Calu3 (cell line): Measurements from ENCODE around the gene ETF1. TPM values are rescaled to one million over a fixed set of nuclear protein-coding genes. Genes with fewer than 3 reads are reported as not detected.

Source experiments
- BruUV-seq: library from RNA; stranded (reverse); fragments of 400-500 nt; replicated peaks from 2 replicates; lab custom pipeline; 2021; lab: Mats Ljungman, UMichigan
- CTCF ChIA-PET: fragments of 300-600 bp; sonication (Branson Sonifier 250); formaldehyde crosslinking; loops from one replicate; lab custom pipeline; 2022; ENCODE audit warnings: antibody characterized with exemption; lab: Charles Lee
- DNase-seq: peaks from one replicate; pipeline ENCODE4 v3.0.0; 2022
- H3K27ac Mint-ChIP-seq: one replicate; pipeline ENCODE4 v1.8.0; 2022; ENCODE audit warnings: mixed read lengths; ENCODE audit not compliant: unreplicated experiment
- H3K27me3 Mint-ChIP-seq: one replicate; pipeline ENCODE4 v1.8.0; 2022; ENCODE audit warnings: mixed read lengths; ENCODE audit not compliant: unreplicated experiment
- H3K36me3 Mint-ChIP-seq: one replicate; pipeline ENCODE4 v1.8.0; 2022; ENCODE audit warnings: mild to moderate bottlenecking, moderate library complexity, mixed read lengths; ENCODE audit not compliant: insufficient read depth, unreplicated experiment
- H3K4me1 Mint-ChIP-seq: one replicate; pipeline ENCODE4 v1.8.0; 2022; ENCODE audit warnings: mild to moderate bottlenecking, low read depth, mixed read lengths; ENCODE audit not compliant: unreplicated experiment
- H3K4me3 Mint-ChIP-seq: one replicate; pipeline ENCODE4 v1.8.0; 2022; ENCODE audit warnings: mild to moderate bottlenecking, low read depth, moderate library complexity, mixed read lengths; ENCODE audit not compliant: unreplicated experiment
- H3K9me3 Mint-ChIP-seq: one replicate; pipeline ENCODE4 v1.8.0; 2022; ENCODE audit warnings: low read depth, mixed read lengths; ENCODE audit not compliant: unreplicated experiment
- intact Hi-C: fragments of 100-400 bp; cut with micrococcal nuclease; formaldehyde crosslinking; loops from one replicate; pipeline ENCODE4 v1.10.0; 2022; ENCODE audit not compliant: unreplicated experiment
- total RNA-seq: library from RNA; stranded (reverse); gene quantifications from 2 replicates; pipeline ENCODE4 v1.2.3, GENCODE V29; 2022
- TF ChIP-seq, protein P1 (sequence below): fragments of 200-600 bp; IDR thresholded peaks from one replicate; pipeline ENCODE4 v1.8.0; 2022; ENCODE audit warnings: antibody characterized with exemption; ENCODE audit not compliant: unreplicated experiment

ETF1 gene
- total RNA-seq, 1 experiment from 2014 or later: 164 TPM

DNA sequence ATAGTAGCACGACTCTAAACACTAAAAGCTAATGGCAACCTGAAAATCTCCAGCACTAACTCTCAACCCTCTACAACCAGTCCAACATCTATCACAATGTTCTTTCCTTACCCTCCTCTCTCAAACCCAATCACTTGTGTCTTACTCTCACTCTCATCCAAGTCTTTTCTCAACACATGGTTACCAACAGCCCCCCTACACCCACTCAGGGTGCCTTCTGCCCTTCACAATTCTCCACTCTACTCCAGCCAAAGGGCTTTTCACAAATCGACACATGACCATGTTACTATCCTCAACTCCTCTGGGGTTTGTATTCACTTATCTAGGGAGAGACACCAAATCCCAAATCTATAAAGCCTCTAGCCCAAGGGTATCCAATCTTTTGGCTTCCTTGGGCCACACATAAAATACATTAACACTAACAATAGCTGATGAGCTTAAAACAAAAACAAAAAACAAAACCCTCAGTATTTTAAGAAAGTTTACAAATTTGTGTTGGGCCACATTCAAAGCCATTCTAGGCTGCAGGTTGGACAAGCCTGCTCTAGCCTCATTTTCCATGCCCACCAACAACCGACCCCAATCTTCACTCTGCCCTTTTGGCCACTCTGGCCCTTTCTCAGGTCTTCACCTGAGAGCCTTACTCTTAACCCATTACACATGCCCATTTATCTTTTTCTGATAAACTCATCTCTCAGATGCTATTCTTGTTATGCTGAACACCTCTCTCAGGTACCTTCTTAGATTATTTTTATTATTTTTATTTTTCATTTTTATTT is 20.5 kb upstream of the ETF1 start:
- DNase-seq: no peak
- Mint-ChIP-seq H3K27me3 (no peaks in the 10 kb centered on the region), H3K36me3 (peaks cover 88% of the 10 kb centered on the region), H3K4me1 (peaks cover 30% of the 10 kb centered on the region), H3K4me3 (no peak overlapping the region), H3K27ac (no peak overlapping the region), H3K9me3 (no peaks in the 10 kb centered on the region)
- BruUV-seq: no TSS peak
- CTCF ChIA-PET: no interaction called here
- intact Hi-C loops: no loop called here
- TF ChIP-seq, protein P1, sequence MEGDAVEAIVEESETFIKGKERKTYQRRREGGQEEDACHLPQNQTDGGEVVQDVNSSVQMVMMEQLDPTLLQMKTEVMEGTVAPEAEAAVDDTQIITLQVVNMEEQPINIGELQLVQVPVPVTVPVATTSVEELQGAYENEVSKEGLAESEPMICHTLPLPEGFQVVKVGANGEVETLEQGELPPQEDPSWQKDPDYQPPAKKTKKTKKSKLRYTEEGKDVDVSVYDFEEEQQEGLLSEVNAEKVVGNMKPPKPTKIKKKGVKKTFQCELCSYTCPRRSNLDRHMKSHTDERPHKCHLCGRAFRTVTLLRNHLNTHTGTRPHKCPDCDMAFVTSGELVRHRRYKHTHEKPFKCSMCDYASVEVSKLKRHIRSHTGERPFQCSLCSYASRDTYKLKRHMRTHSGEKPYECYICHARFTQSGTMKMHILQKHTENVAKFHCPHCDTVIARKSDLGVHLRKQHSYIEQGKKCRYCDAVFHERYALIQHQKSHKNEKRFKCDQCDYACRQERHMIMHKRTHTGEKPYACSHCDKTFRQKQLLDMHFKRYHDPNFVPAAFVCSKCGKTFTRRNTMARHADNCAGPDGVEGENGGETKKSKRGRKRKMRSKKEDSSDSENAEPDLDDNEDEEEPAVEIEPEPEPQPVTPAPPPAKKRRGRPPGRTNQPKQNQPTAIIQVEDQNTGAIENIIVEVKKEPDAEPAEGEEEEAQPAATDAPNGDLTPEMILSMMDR: no peak

DNA sequence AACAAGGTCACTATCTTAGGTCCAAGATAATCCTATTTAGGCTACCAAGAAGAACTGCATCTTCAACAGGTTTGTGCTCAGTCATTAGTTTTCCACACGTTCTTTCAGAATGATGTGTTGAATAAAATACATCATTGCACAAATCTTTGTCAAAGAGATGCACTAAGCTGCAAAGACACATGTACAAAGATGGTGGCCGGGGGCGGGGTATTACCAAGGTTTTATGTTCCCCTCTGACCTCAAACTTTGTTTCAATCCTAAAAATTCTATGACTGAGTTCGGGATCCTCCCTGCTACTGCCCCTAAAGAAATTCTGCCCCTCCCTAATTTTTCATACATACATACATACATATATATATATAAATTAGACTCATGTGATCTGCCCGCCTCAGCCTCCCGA is 17.9 kb upstream of the ETF1 start:
- no peak overlapping the region for H3K27ac Mint-ChIP-seq
- H3K4me1 Mint-ChIP-seq: peaks cover 30% of the 10 kb centered on the region
- peaks cover 85% of the 10 kb centered on the region for H3K36me3 Mint-ChIP-seq
- intact Hi-C loops: no loop called here
- no peak for DNase-seq
- no TSS peak for BruUV-seq
- H3K27me3 Mint-ChIP-seq: no peaks in the 10 kb centered on the region
- CTCF ChIA-PET: no interaction called here
- TF ChIP-seq, protein P1: no peak
- H3K9me3 Mint-ChIP-seq: no peaks in the 10 kb centered on the region
- H3K4me3 Mint-ChIP-seq: no peak overlapping the region

DNA sequence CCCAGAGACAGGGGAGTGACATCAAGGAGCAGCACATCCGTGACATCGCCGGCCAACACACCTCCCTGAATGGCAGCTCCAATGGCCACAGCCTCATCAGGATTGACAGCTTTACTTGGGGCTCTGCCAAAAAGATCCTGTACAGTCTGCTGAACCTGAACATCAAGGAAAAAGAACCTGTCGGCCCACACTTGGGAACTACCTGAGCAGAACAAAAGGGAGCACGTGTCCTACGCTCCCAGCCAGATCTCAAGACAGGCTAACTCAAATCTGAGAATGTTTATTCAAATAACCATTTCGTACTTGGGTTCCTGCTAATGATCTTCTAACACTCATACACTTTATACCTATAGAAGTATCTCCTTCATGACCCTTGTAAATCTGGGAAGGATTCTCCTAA is 16.9 kb upstream of the ETF1 start:
- BruUV-seq: no TSS peak
- Mint-ChIP-seq H3K4me1 (peaks cover 23% of the 10 kb centered on the region), H3K4me3 (no peak overlapping the region), H3K9me3 (no peaks in the 10 kb centered on the region), H3K27me3 (no peaks in the 10 kb centered on the region), H3K27ac (no peak overlapping the region), H3K36me3 (peaks cover 84% of the 10 kb centered on the region)
- intact Hi-C loops: no loop called here
- no peak for DNase-seq
- CTCF ChIA-PET: no interaction called here
- TF ChIP-seq, protein P1: no peak

DNA sequence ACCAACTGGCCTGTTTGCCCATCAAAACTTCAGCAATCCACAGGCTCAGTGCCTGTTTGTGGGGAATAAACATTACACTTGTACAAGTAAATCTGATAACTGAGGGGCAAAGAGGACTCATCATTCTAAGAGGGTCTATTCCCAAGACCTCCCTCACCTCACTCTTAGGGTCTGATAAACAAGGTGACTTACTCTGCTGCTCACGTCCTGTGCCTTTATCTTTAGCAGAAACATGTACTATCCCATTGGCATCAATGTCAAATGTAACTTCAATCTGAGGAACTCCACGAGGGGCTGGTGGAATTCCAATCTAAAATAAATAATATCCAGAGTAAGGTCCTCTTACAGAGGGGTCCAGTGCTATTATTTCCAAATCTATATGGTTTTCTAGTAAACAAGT is 14.6 kb upstream of the ETF1 start:
- H3K4me1 Mint-ChIP-seq: peaks cover 11% of the 10 kb centered on the region
- DNase-seq: no peak
- H3K9me3 Mint-ChIP-seq: no peaks in the 10 kb centered on the region
- H3K27ac Mint-ChIP-seq: no peak overlapping the region
- H3K27me3 Mint-ChIP-seq: no peaks in the 10 kb centered on the region
- CTCF ChIA-PET: no interaction called here
- TF ChIP-seq, protein P1: no peak
- no peak overlapping the region for H3K4me3 Mint-ChIP-seq
- peaks cover 91% of the 10 kb centered on the region for H3K36me3 Mint-ChIP-seq
- no TSS peak for BruUV-seq
- intact Hi-C loops: no loop called here
